Measurements from ENCODE around the gene CRHR1. TPM values are rescaled to one million over a fixed set of nuclear protein-coding genes. Genes with fewer than 3 reads are reported as not detected.

Gene CRHR1
- total RNA-seq, 4 donors from 2014 or later = 0.40 TPM; not detected in 3

DNA sequence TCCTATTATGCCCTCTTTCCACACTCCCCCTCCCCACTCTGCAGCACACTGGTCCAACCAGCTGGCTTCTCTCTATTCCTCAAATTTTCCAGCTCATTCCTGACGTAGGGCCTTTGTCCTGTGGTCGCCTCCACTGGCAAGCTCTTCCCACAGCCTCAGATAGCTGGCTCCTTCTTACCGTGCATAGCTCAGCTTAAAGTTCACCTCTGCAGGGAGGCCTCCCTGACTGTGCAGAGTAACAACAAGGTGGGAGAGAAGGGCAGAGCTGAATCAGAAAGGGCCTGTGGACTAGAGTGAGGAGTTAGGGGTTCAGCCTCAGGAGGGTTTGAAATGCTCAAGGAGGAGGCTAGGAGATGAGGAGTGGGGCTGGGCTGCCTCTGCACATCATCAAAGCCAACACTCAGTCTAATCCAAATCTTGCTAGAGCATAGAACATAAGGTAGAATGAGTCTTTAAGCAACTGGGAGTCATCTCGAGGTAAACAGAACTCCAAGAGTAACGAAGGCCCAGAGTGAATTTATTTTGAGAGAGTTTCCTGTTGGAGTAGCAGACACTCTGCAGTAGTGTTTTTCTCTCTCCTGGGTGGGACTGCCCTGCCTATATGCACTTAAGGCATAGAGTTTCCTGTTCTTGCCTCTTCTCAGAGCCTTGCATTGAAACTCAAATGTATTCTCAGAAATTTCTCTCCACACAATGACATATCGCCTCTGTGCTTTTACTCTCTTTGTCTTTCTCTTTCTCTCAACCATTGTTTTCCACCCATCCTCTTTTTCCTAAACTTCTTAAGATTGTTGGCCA lies 79.9 kb downstream of the CRHR1 start:
- H3K36me3 ChIP-seq = no peaks in the 10 kb centered on the region
- no peaks in the 10 kb centered on the region for H3K27me3 ChIP-seq
- no peak overlapping the region for H3K27ac ChIP-seq
- no peak for DNase-seq
- TF ChIP-seq, protein P1, sequence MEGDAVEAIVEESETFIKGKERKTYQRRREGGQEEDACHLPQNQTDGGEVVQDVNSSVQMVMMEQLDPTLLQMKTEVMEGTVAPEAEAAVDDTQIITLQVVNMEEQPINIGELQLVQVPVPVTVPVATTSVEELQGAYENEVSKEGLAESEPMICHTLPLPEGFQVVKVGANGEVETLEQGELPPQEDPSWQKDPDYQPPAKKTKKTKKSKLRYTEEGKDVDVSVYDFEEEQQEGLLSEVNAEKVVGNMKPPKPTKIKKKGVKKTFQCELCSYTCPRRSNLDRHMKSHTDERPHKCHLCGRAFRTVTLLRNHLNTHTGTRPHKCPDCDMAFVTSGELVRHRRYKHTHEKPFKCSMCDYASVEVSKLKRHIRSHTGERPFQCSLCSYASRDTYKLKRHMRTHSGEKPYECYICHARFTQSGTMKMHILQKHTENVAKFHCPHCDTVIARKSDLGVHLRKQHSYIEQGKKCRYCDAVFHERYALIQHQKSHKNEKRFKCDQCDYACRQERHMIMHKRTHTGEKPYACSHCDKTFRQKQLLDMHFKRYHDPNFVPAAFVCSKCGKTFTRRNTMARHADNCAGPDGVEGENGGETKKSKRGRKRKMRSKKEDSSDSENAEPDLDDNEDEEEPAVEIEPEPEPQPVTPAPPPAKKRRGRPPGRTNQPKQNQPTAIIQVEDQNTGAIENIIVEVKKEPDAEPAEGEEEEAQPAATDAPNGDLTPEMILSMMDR (IDR thresholded peaks at IDR 0.05) = no peak
- no peak for TF ChIP-seq POLR2A (IDR thresholded peaks at IDR 0.05)
- no peaks in the 10 kb centered on the region for H3K4me1 ChIP-seq
- no peaks in the 10 kb centered on the region for H3K9me3 ChIP-seq
- no peak overlapping the region for H3K4me3 ChIP-seq

GRCh38 chr17:45867171-45867570 lies 83.1 kb downstream of the CRHR1 start:
- H3K27ac ChIP-seq = no peak overlapping the region
- no peaks in the 10 kb centered on the region for H3K9me3 ChIP-seq
- H3K36me3 ChIP-seq = no peaks in the 10 kb centered on the region
- DNase-seq = no peak
- TF ChIP-seq, protein P1 (IDR thresholded peaks at IDR 0.05) = no peak
- no peak for TF ChIP-seq POLR2A (IDR thresholded peaks at IDR 0.05)
- H3K27me3 ChIP-seq = no peaks in the 10 kb centered on the region
- no peaks in the 10 kb centered on the region for H3K4me1 ChIP-seq
- no peak overlapping the region for H3K4me3 ChIP-seq

DNA sequence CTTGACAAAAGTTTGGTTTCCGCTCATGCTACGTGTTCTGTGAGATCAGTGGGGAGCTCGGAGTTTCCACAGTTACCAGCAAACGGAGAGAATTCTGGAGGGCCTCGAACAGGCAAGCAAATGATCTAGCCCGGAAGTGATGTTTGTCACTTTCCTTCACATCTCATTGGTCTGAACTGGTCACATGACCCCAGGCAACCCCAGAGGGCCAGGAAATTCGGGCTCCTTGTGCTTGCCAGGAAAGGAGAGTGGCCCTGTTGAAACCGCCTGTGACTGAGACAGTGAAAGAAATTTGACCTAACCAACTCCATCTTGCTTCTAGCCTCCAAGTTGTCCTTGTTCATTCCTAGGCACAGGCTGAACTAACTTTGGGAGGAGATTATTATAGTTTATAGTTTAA lies 83.6 kb downstream of the CRHR1 start:
- H3K4me1 ChIP-seq = no peaks in the 10 kb centered on the region
- no peaks in the 10 kb centered on the region for H3K9me3 ChIP-seq
- TF ChIP-seq POLR2A (IDR thresholded peaks at IDR 0.05) = no peak
- TF ChIP-seq, protein P1 (IDR thresholded peaks at IDR 0.05) = no peak
- H3K4me3 ChIP-seq = no peak overlapping the region
- DNase-seq = no peak
- no peaks in the 10 kb centered on the region for H3K36me3 ChIP-seq
- no peak overlapping the region for H3K27ac ChIP-seq
- H3K27me3 ChIP-seq = no peaks in the 10 kb centered on the region

- no peak for TF ChIP-seq POLR2A (IDR thresholded peaks at IDR 0.05)
- TF ChIP-seq, protein P1 (IDR thresholded peaks at IDR 0.05) = no peak
- H3K36me3 ChIP-seq = no peaks in the 10 kb centered on the region
- no peak for DNase-seq
- H3K4me1 ChIP-seq = no peaks in the 10 kb centered on the region
- no peaks in the 10 kb centered on the region for H3K27me3 ChIP-seq
- no peak overlapping the region for H3K27ac ChIP-seq
- H3K4me3 ChIP-seq = no peak overlapping the region
- H3K9me3 ChIP-seq = no peaks in the 10 kb centered on the region
Observed at GRCh38 chr17:45868276-45868675, 84.2 kb downstream of the CRHR1 start.

DNA sequence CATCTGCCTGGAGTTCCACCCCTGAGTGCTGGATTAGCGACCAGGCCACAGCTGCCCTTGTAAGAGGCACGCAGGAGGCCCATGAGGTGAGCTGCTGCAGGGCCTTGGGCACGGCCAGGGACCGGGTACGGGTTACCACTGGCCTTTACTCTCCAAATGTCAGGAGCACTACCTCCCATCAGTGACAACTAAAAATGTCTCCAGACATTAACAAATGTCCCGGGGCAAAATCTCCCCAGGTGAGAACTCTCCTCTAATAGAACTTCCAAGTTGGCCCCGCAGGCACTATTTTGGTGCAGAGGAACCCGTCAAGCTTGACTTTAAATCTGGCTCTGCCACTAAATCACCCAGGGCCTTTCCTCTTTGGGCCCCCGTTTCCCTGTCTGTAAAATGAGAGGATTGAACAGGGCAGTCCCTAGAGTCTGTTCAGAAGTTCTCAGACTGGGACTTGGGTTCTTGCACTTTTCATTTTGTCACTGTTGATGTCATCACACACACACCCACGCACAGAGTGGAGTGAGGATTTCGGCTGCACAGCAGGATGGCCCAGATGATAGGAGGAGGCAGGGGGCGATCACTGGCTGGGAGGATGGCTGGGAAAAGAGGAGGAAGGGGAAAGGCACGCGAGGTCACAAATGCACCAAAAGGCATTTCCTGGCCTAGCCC lies 85.7 kb downstream of the CRHR1 start:
- DNase-seq = no peak
- H3K4me1 ChIP-seq = no peaks in the 10 kb centered on the region
- H3K9me3 ChIP-seq = no peaks in the 10 kb centered on the region
- H3K27ac ChIP-seq = no peak overlapping the region
- no peaks in the 10 kb centered on the region for H3K27me3 ChIP-seq
- H3K4me3 ChIP-seq = no peak overlapping the region
- H3K36me3 ChIP-seq = no peaks in the 10 kb centered on the region
- TF ChIP-seq POLR2A (IDR thresholded peaks at IDR 0.05) = no peak

DNA sequence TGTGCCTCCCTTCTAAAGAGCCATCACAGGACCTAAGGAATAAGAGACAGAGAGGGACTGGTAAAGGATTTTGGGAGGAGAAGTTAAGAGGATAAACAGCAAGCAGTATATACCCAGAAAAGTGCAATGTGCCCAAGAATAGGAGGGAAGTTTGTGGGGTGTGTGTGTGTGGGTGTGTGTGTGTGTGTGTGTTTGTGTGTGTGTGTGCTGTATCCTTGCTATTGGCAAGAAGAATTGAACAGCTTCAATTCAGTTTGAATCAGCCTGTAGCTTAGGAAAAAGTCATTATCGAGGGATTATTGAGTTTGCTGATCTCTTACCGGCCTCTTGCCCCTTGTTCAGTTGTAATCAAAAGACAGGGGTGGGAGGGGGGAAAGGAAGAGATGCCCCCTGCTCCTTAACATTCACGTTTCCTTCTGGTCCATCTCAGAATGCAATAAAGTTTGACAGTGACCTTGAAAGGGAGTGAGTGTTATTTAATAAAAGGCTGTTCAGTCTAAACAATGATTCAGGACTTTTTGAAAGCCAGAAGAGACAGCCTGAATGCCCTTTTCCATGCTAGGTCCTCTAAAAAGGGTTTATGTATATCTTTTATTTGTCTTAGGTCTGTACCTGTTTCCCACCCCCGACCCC lies 86.3 kb downstream of the CRHR1 start:
- H3K9me3 ChIP-seq = no peaks in the 10 kb centered on the region
- no peaks in the 10 kb centered on the region for H3K27me3 ChIP-seq
- no peak overlapping the region for H3K27ac ChIP-seq
- H3K4me1 ChIP-seq = no peaks in the 10 kb centered on the region
- no peak for TF ChIP-seq POLR2A (IDR thresholded peaks at IDR 0.05)
- TF ChIP-seq, protein P1 (IDR thresholded peaks at IDR 0.05) = no peak
- H3K36me3 ChIP-seq = no peaks in the 10 kb centered on the region
- DNase-seq = no peak
- H3K4me3 ChIP-seq = no peak overlapping the region
